ENCODE results near the gene TRIML1.

DNA sequence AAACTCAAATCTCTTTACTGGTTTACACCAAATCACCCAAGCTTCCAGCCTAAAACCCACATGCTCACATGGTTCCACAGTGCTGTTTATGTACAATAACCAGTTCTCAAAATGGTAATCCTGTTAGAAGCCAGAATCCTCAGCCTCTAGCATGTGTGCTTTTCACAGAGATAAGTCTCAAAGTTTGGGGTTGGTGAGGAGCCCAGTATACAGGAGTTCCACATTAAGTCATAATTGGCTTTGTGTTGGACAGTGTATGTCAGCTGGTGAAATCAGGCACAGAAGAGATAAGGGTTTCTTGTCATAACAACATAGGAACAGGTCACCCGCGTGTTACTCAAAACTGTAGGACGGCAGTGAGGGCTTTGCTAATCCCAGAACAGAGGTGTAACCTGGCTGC, at the start of gene TRIML1:
- TF ChIP-seq POLR2A (IDR thresholded peaks at IDR 0.05; ENCODE audit: low read length) (no peak), GATA1 (IDR thresholded peaks at IDR 0.05; ENCODE audit: low read depth, low read length) (no peak)

All from erythroblast (primary cell).